SK-N-SH (cell line): Measurements from ENCODE around the gene TAC3.

Experiments used
- GABPA ChIP-seq: IDR thresholded peaks from 2 replicates; pipeline ENCODE4 v1.4.0; 2012; ENCODE audit warnings: low read depth, mild to moderate bottlenecking
- JUND ChIP-seq: IDR thresholded peaks from 2 replicates; pipeline ENCODE4 v1.4.0; 2012
- MXI1 ChIP-seq: IDR thresholded peaks from 2 replicates; pipeline ENCODE4 v1.6.1; 2012; ENCODE audit warnings: mild to moderate bottlenecking, low read depth, low read length, improper control_type of control experiment
- POLR2AphosphoS5 ChIP-seq: IDR thresholded peaks from 2 replicates; pipeline ENCODE4 v1.6.1; 2012; ENCODE audit warnings: low read depth, low read length
- RFX5 ChIP-seq: IDR thresholded peaks from 2 replicates; pipeline ENCODE4 v1.6.1; 2012; ENCODE audit warnings: mild to moderate bottlenecking, improper control_type of control experiment, low read length
- SIN3A ChIP-seq: IDR thresholded peaks from 2 replicates; pipeline ENCODE4 v1.6.1; 2012; ENCODE audit warnings: low read depth, mild to moderate bottlenecking, low read length, moderate library complexity, borderline replicate concordance
- TF ChIP-seq, protein P1 (sequence below): fragments of 200-600 bp; sonication (generic); IDR thresholded peaks from 2 replicates; pipeline ENCODE4 v1.6.1; 2017; ENCODE audit warnings: antibody characterized with exemption, mild to moderate bottlenecking, moderate library complexity
- TF ChIP-seq, protein P2 (sequence below): IDR thresholded peaks from 2 replicates; pipeline ENCODE4 v1.4.0; 2012; ENCODE audit warnings: low read depth, borderline replicate concordance
- TF ChIP-seq, protein P3 (sequence below): fragments of 150-350 bp; IDR thresholded peaks from 2 replicates; pipeline ENCODE4 v1.6.1; 2016; ENCODE audit warnings: mild to moderate bottlenecking, low read depth, low read length

DNA sequence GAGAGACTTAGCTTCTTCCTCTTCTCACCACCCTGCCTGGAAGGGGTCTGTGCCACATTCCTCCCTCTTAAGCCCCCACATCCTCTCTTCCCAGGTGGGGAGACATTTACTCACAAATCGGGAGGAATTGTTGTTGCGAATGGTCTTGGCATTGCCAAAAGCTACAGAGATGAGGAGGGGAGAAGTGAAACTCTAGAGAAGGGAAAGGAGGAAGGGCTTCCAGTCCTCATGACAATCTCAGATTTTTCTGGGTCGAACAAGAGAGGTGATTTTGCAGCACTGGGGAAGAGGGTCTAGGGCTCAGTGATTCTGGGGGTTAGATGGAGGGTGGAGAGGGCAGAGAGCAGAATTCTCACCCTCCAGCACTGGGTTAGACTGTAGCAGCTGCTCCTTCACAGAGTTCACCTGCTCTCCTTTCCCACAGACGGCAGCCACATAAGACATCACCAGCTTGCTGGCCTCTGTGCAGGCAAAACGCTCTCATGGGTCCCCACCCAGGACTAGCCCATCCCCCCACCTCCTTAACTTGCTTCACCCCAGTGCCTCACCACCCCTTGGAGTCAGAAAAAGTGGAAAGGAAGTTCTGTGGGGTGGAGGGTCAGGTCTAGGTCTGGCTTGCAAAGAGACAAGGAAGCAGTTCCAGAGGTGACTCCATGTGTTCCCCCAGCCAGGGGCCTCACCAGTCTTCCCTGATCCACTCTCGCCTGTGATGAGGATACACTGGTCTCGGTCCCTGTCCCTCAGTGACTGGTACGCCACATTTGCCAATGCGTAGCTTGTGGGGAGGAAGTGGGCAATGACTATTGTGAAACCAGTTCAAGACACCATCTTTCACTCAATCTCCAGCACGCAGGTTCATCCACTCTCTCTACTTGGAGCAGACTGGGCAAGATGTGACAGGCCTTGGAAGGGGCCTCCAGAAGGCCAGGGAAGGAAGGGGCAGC, 30.9 kb upstream of the TAC3 start:
- TF ChIP-seq POLR2AphosphoS5: no peak
- TF ChIP-seq SIN3A: no peak
- TF ChIP-seq, protein P1, sequence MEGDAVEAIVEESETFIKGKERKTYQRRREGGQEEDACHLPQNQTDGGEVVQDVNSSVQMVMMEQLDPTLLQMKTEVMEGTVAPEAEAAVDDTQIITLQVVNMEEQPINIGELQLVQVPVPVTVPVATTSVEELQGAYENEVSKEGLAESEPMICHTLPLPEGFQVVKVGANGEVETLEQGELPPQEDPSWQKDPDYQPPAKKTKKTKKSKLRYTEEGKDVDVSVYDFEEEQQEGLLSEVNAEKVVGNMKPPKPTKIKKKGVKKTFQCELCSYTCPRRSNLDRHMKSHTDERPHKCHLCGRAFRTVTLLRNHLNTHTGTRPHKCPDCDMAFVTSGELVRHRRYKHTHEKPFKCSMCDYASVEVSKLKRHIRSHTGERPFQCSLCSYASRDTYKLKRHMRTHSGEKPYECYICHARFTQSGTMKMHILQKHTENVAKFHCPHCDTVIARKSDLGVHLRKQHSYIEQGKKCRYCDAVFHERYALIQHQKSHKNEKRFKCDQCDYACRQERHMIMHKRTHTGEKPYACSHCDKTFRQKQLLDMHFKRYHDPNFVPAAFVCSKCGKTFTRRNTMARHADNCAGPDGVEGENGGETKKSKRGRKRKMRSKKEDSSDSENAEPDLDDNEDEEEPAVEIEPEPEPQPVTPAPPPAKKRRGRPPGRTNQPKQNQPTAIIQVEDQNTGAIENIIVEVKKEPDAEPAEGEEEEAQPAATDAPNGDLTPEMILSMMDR: no peak
- no peak for TF ChIP-seq MXI1
- no peak for TF ChIP-seq GABPA
- TF ChIP-seq, protein P2, sequence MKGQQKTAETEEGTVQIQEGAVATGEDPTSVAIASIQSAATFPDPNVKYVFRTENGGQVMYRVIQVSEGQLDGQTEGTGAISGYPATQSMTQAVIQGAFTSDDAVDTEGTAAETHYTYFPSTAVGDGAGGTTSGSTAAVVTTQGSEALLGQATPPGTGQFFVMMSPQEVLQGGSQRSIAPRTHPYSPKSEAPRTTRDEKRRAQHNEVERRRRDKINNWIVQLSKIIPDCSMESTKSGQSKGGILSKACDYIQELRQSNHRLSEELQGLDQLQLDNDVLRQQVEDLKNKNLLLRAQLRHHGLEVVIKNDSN: no peak
- no peak for TF ChIP-seq JUND
- TF ChIP-seq, protein P3, sequence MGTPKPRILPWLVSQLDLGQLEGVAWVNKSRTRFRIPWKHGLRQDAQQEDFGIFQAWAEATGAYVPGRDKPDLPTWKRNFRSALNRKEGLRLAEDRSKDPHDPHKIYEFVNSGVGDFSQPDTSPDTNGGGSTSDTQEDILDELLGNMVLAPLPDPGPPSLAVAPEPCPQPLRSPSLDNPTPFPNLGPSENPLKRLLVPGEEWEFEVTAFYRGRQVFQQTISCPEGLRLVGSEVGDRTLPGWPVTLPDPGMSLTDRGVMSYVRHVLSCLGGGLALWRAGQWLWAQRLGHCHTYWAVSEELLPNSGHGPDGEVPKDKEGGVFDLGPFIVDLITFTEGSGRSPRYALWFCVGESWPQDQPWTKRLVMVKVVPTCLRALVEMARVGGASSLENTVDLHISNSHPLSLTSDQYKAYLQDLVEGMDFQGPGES: no peak
- TF ChIP-seq RFX5: no peak
